Neural cell (in vitro differentiated cells): Measurements from ENCODE around the gene GPHN.

Experiments
- CTCF ChIP-seq: fragments of 450-650 bp; IDR thresholded peaks from 2 replicates; pipeline ENCODE4 v1.5.1; 2014; ENCODE audit warnings: antibody characterized with exemption, mild to moderate bottlenecking, moderate library complexity; ENCODE audit not compliant: poor library complexity, severe bottlenecking
- POLR2AphosphoS5 ChIP-seq: IDR thresholded peaks from 2 replicates; pipeline ENCODE4 v1.6.1; 2012

- TF ChIP-seq POLR2AphosphoS5 (no peak), CTCF (no peak)
Measured at GRCh38 chr14:66511849-66512248, 3.9 kb downstream of the GPHN start.
